H1 (cell line): ENCODE results near the gene PBX1. TPM values are rescaled to one million over a fixed set of nuclear protein-coding genes. Genes with fewer than 3 reads are reported as not detected.

Experiments
- FOSL1 ChIP-seq: IDR thresholded peaks from 2 replicates; pipeline ENCODE4 v1.6.1; 2011; ENCODE audit warnings: mild to moderate bottlenecking, low read depth, low read length, moderate library complexity; ENCODE audit not compliant: insufficient read depth
- JUND ChIP-seq: IDR thresholded peaks from 2 replicates; pipeline ENCODE4 v1.6.1; 2011; ENCODE audit warnings: mild to moderate bottlenecking, improper control_type of control experiment, low read length
- polyA plus RNA-seq, 7 experiments: library from polyadenylated mRNA; depleted of rRNA in 3 of 7; stranded (reverse) in 5 of 7; unstranded in 2 of 7; fragments of >200 nt in 5 of 7; fragments of 200-250 nt in 2 of 7; gene quantifications; 1 replicate in 5 of 7; 2 replicates in 1 of 7; 4 replicates in 1 of 7; pipeline versions ENCODE4 v1.2.1 to v1.2.3, GENCODE V29; 2011 to 2013; ENCODE audit warnings: missing spikeins in 2 of 7, mixed read lengths in 2 of 7
- total RNA-seq: library from RNA; stranded (reverse); fragmentation: NEBNext Ultra II Directional; extraction: Animal tissue kit (Norgen Biotek cat#: 25700); gene quantifications from 2 replicates; pipeline ENCODE4 v1.2.1, GENCODE V29; 2021

PBX1 gene
- total and polyA plus RNA-seq, 2 of the 8 experiments (the other 6 are each of a cell fraction or from before 2014, with no cell fraction given), result 87.4 to 124 TPM

DNA sequence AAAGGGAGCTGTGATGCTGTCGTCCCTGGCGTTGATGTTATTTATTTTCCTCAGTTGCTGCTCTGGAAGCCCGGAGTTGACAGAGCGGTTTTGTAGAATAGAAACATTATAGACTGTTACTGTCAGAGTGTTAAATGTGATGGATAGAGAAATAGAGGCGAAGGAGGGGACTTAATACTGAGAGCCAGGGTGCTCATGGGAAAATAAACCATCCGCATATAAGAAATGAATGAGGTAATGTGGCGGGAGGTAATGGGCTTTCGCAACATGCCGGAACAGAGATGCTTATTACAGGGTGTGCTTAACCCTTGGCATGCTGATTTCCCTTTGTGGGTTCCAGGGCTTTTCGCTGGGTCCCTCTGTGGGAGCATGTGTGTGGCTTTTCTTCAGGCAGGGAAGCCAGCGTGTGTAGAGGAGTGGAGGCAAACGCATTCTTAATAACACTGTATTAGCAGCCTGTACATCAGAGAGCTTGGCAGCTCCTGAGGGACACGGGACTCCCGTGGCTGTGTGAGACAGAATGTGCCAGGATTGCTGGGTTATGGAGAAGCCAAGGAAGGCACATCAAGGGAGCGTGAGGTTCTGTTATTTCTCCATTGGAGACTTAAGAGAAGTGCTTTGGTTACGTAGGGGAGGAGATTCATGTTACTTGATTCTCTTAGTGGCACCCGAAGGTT lies 141.0 kb downstream of the PBX1 start (continued):
- TF ChIP-seq JUND, result no peak
- TF ChIP-seq FOSL1, result no peak
